ENCODE results near the gene MED13L. TPM values are rescaled to one million over a fixed set of nuclear protein-coding genes. Genes with fewer than 3 reads are reported as not detected.

Gene MED13L
- total and polyA plus RNA-seq, 2 of the 4 experiments (the other 2 are of a cell fraction), result 17.9 to 49.1 TPM

GRCh38 chr12:116288735-116289134, 11.2 kb upstream of the MED13L start:
- CTCF ChIA-PET, result no interaction called here

More at GRCh38 chr12:116288735-116289134, 11.2 kb upstream of the MED13L start:
- Histone ChIP-seq H3K79me1 (ENCODE audit: low read depth in 1 of 2, low read length in 2 of 2) (no peaks in the 10 kb centered on the region), H4K5ac (ENCODE audit: low read depth, low read length) (no peak overlapping the region), H2BK120ac (ENCODE audit: low read depth, low read length) (no peak overlapping the region), H2AK9ac (replicated peaks; ENCODE audit: low read depth, low read length, poor library complexity) (no peak overlapping the region), H3K4me2 (ENCODE audit: low read depth, low read length) (no peak overlapping the region), H3K4me3 (ENCODE audit: insufficient read depth, low read depth, low read length) (no peak overlapping the region), H2BK15ac (ENCODE audit: low read depth, low read length) (no peak overlapping the region), H3K56ac (ENCODE audit: extremely low read depth, insufficient read depth, low read length) (no peak overlapping the region), H4K91ac (ENCODE audit: insufficient read depth, low read depth, low read length) (no peak overlapping the region), H3K9me3 (ENCODE audit: control insufficient read depth, insufficient read depth, low read length) (no peaks in the 10 kb centered on the region), H3K23ac (ENCODE audit: low read depth, low read length) (no peak overlapping the region), H3K27me3 (ENCODE audit: control insufficient read depth, insufficient read depth, low read length) (no peaks in the 10 kb centered on the region), H3K27ac (ENCODE audit: insufficient read depth, low read length) (no peak overlapping the region), H3K9ac (ENCODE audit: low read depth, low read length) (no peak overlapping the region), H4K8ac (ENCODE audit: low read depth in 2 of 2, low read length in 2 of 2) (no peak overlapping the region), H2BK5ac (ENCODE audit: low read depth, low read length, poor library complexity, severe bottlenecking) (no peak overlapping the region), H3K36me3 (ENCODE audit: control insufficient read depth, insufficient read depth, low read length) (no peaks in the 10 kb centered on the region), H2AFZ (replicated peaks; ENCODE audit: low read length, poor library complexity) (peak overlapping the region; percentile 35), H3K4ac (ENCODE audit: low read depth, low read length) (no peak overlapping the region), H3K18ac (ENCODE audit: low read depth, low read length) (no peak overlapping the region), H3K4me1 (ENCODE audit: control insufficient read depth, insufficient read depth, low read length) (no peaks in the 10 kb centered on the region), H2BK20ac (ENCODE audit: low read depth, low read length) (no peak overlapping the region), H2AK5ac (ENCODE audit: low read depth, low read length) (no peak overlapping the region), H3K14ac (replicated peaks; ENCODE audit: low read depth, low read length) (no peak overlapping the region; the same call in 1 of the 2 replicates), H3K9me1 (ENCODE audit: insufficient read depth, low read length) (peaks cover 2% of the 10 kb centered on the region; the same call in 1 of the 2 replicates), H4K20me1 (ENCODE audit: insufficient read depth, low read length) (no peaks in the 10 kb centered on the region)
- intact Hi-C loops (cut with micrococcal nuclease), result no loop called here
- dilution Hi-C loops (cut with HindIII; ENCODE audit: low sequenced_read_pairs, unreplicated experiment), result no loop called here
- POLR2A ChIA-PET (ENCODE audit: unreplicated experiment), result no interaction called here
- ATAC-seq (ENCODE audit: low read depth) (no peak), DNase-seq (no peak)
- TF ChIP-seq RFX5 (IDR thresholded peaks at IDR 0.05; ENCODE audit: low read depth, low read length) (no peak), MAFK (IDR thresholded peaks at IDR 0.05; ENCODE audit: low read depth, low read length) (no peak), SMC3 (IDR thresholded peaks at IDR 0.05; ENCODE audit: low read depth, low read length) (no peak)
- WGBS, 2 experiments (ENCODE audit: extremely low coverage in 2 of 2, insufficient read length in 1 of 2), result 88% methylated on average over 2 of the region's 3 CpGs; no CpG with 5 or more reads in 1 of the 2 experiments
- in situ Hi-C loops (cut with MboI; ENCODE audit: low sequenced_read_pairs), result loop anchor here (10.0 kb wide), 1 partner anchor 306 kb away; no protein-coding TSS in a partner anchor
- no TSS peak for BruUV-seq (replicated peaks)
